Cardiac fibroblast (primary cell): ENCODE data around the gene NIM1K.

Experiments
- DNase-seq, 2 donors: peaks; one replicate each; pipeline versions ENCODE4 v3.0.0 to v3.0.0-alpha.2; 2010; ENCODE audit warnings: low read depth in 2 of 2
- H3K4me3 ChIP-seq, 2 donors: replicated peaks in 1 of 2; 1 replicate in 1 of 2; 2 replicates in 1 of 2; pipeline ENCODE4 v1.5.1; 2011; ENCODE audit warnings: low read depth in 2 of 2, low read length in 2 of 2, mild to moderate bottlenecking in 2 of 2, moderate library complexity in 1 of 2
- TF ChIP-seq, protein P1 (sequence below): IDR thresholded peaks from one replicate; pipeline ENCODE4 v1.5.1; 2011; ENCODE audit warnings: low read depth, mild to moderate bottlenecking, low read length, inconsistent platforms

NIM1K gene

DNA sequence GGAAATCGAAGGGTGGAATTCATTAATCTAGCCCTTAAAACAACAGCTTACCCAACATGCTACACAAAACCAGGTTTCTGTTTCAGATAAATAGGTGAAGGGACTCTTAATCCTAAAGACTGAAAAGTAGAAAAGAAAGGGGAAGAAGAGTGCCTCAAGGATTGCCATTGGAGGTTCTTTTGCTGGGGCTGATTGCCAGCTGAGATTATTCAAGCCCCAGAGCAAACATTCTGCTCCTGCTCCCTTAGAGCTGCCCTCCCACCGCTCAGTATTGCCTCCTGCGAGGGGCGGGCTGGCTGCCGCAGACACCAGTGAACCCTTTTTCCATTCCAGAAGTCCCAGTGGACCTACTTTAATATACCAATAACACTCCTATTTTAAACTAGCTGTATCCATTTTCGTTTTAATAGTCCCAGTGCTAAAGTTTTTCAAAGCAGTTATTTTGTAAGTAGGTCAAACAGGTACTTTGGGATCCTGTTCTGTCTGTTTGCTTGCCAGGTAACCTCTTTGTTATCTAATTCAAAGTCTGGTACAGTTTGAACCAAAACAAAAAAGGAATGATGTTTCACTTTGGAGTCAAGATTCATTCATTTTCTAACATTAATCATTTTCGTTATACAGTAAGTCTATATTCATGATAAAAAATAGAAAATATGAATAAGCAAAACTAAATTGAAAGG, 82.5 kb downstream of the NIM1K start:
- no peak overlapping the region for H3K4me3 ChIP-seq
- TF ChIP-seq, protein P1, sequence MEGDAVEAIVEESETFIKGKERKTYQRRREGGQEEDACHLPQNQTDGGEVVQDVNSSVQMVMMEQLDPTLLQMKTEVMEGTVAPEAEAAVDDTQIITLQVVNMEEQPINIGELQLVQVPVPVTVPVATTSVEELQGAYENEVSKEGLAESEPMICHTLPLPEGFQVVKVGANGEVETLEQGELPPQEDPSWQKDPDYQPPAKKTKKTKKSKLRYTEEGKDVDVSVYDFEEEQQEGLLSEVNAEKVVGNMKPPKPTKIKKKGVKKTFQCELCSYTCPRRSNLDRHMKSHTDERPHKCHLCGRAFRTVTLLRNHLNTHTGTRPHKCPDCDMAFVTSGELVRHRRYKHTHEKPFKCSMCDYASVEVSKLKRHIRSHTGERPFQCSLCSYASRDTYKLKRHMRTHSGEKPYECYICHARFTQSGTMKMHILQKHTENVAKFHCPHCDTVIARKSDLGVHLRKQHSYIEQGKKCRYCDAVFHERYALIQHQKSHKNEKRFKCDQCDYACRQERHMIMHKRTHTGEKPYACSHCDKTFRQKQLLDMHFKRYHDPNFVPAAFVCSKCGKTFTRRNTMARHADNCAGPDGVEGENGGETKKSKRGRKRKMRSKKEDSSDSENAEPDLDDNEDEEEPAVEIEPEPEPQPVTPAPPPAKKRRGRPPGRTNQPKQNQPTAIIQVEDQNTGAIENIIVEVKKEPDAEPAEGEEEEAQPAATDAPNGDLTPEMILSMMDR = no peak

DNA sequence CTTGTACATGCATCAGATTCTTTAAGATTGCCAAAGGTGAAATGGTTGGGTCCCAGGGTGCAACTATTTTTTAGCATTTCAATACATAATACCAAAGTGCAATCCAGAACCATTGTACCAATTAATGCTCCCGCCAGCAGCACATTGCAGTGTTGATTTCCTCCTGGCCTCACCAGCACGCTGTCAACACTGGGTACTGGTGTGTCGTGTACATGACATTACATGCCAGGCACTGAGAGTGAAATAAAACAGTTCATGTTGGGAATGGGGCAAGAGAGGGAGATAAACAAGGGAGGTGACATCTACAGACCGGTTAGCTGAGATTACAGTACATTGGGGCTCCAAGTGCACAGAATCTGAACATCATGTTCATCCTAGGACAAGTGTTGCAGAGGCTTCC, 83.4 kb downstream of the NIM1K start:
- no peak for DNase-seq
- TF ChIP-seq, protein P1 = no peak
- no peak overlapping the region for H3K4me3 ChIP-seq

More for the DNA sequence above, 82.5 kb downstream of the NIM1K start:
- no peak for DNase-seq

DNA sequence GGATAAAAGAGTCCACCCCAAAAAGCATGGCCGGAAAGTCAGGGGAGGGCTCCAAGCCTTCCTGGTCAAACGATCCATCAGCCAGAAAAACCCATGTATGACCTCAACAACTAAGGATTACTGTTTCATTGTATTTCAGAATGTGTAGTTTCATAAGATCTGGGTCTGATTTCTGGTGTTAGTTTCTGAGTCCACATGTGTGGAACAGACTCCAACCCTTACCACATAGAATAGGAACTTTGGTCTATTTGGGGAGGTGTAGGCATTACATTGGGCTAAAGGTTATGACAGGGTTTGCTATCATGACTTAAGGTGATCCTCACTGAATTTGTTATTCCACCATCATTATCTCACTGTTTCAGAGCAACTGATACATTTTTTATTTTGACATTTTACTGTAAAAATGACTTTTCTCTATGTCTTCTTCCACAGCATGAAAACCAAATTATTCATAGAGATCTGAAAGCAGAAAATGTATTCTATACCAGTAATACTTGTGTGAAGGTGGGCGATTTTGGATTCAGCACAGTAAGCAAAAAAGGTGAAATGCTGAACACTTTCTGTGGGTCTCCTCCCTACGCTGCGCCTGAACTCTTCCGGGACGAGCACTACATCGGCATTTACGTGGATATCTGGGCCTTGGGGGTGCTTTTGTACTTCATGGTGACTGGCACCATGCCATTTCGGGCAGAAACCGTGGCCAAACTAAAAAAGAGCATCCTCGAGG, 87.7 kb downstream of the NIM1K start:
- TF ChIP-seq, protein P1 = no peak
- DNase-seq = no peak
- no peak overlapping the region for H3K4me3 ChIP-seq

DNA sequence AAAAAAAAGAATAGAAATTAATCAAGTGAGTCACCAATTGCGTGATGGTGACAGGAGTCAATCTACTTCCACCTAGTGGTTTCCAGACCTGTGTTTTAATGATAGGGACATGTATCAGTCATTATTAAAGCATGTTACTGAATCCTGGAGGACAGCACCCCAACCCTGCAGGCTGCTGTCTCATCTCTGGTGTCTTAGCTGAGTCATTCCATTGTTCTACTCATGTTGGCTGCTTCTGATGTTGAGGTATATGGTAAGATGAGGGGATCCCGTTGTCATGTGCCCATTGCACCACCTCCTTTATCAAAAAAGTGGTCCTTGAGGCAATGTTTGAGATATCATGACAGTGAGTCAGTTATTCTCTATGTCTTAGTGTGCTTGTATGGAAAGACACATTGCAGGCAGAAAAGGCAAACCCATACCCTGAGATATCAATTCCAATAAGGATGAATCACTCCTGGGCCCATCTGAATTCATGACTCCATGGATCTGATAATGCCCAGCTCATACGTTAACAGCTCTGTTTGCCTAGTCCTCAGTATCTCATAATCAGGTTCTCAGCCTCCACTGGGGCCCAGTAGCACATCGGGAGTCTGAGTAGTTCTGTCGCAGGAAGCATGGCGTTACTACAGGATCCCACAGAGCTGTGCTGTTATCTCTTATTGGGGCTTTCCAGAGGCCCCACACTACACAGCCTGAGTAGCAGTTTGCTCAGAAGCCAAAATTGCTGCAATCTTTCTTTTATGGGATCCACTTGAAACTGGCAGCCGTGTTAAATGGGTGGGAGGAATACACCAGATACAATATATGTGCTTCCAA, 90.0 kb downstream of the NIM1K start:
- peak; percentile 33 to 49 for DNase-seq
- TF ChIP-seq, protein P1 = no peak
- no peak overlapping the region for H3K4me3 ChIP-seq

DNA sequence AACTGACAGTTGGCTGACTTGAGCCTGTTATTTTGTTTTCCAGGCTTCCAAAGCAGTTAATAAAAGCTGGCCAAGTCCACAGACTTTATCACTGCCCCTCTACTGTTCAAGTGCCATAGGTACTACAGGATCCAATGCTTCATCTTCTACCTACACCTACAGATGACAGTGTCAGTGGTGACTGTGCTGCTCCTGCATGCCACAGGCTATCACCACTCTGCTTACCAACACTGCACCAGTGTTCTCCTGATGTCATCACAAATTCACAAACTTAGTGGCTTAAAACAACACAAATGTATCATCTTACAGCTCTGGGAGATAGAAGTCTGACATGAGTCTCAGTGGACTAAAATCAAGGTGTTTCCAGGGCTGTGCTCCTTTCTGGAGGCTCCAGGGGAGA, 94.6 kb downstream of the NIM1K start:
- TF ChIP-seq, protein P1 = no peak
- no peak for DNase-seq
- H3K4me3 ChIP-seq = no peak overlapping the region

DNA sequence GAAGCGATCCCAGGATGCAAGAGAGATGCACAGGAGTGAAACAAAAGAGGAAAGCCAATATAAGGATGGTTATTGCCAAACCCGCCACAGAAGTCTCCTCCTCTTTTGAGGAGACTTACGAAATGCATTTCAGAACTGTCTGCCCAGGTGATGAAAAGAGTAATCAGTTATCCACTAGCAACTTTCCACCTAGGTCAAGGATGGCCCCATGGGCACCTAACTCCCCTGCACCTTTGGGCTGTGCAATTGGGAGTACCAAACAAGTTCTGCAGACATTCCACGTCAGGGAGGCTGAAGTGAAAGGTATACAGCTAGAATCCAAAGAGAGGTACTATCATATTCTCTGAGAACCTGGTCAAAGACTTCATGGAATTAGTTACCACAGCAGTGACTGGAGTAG, 95.5 kb downstream of the NIM1K start:
- H3K4me3 ChIP-seq = no peak overlapping the region
- no peak for DNase-seq
- TF ChIP-seq, protein P1 = no peak
